Stimulated activated memory B cell treated with anti-CD40 and anti-IgM and Interleukin-4, amounts not matched to agents 10 μg/mL and 1 μg/mL and 100 μg/mL, for 72 hours (primary cell): Measurements from ENCODE around the gene PAN3.
"Not testable (repeated sequence)": the region's sequence is repeated elsewhere in the genome, so short reads cannot be mapped to it uniquely, and the experiment has no call there.

Experiments
- ATAC-seq: fragments of 150-1000 bp; cut with Tn5 transposase; 2 replicates; pipeline ENCODE4 v1.10.0; 2021
- H3K27ac Mint-ChIP-seq: one replicate; pipeline ENCODE4 v1.8.0; 2022; ENCODE audit warnings: mild to moderate bottlenecking, mixed read lengths
- H3K27me3 Mint-ChIP-seq: one replicate; pipeline ENCODE4 v1.8.0; 2022; ENCODE audit warnings: mixed read lengths
- H3K36me3 Mint-ChIP-seq: one replicate; pipeline ENCODE4 v1.8.0; 2022; ENCODE audit warnings: mixed read lengths
- H3K4me1 Mint-ChIP-seq: one replicate; pipeline ENCODE4 v1.8.0; 2022; ENCODE audit warnings: mixed read lengths
- H3K4me3 Mint-ChIP-seq: one replicate; pipeline ENCODE4 v1.8.0; 2022; ENCODE audit warnings: mild to moderate bottlenecking, moderate library complexity, mixed read lengths
- H3K9me3 Mint-ChIP-seq: one replicate; pipeline ENCODE4 v1.8.0; 2022; ENCODE audit warnings: mixed read lengths

The PAN3 gene

GRCh38 chr13:28121224-28121623 is 17.1 kb upstream of the PAN3 start:
- Mint-ChIP-seq H3K27ac (no peak overlapping the region), H3K27me3 (no peaks in the 10 kb centered on the region), H3K9me3 (no peaks in the 10 kb centered on the region), H3K36me3 (no peaks in the 10 kb centered on the region), H3K4me1 (peaks cover 16% of the 10 kb centered on the region), H3K4me3 (no peak overlapping the region)
- no peak for ATAC-seq

GRCh38 chr13:28128030-28128429 is 10.3 kb upstream of the PAN3 start:
- Mint-ChIP-seq H3K27me3 (no peaks in the 10 kb centered on the region), H3K9me3 (no peaks in the 10 kb centered on the region), H3K4me1 (peaks cover 16% of the 10 kb centered on the region), H3K36me3 (no peaks in the 10 kb centered on the region), H3K4me3 (no peak overlapping the region), H3K27ac (peak overlapping the region; percentile 33)
- no peak for ATAC-seq

GRCh38 chr13:28128926-28129325 is 9.4 kb upstream of the PAN3 start:
- no peaks in the 10 kb centered on the region for H3K27me3 Mint-ChIP-seq
- H3K4me3 Mint-ChIP-seq = no peak overlapping the region
- H3K9me3 Mint-ChIP-seq = no peaks in the 10 kb centered on the region
- no peak for ATAC-seq
- no peaks in the 10 kb centered on the region for H3K36me3 Mint-ChIP-seq
- peaks cover 16% of the 10 kb centered on the region for H3K4me1 Mint-ChIP-seq
- H3K27ac Mint-ChIP-seq = peak overlapping the region; percentile 33

- no peak for ATAC-seq
- H3K36me3 Mint-ChIP-seq = no peaks in the 10 kb centered on the region
- H3K4me3 Mint-ChIP-seq = no peak overlapping the region
- H3K27ac Mint-ChIP-seq = no peak overlapping the region
- no peaks in the 10 kb centered on the region for H3K9me3 Mint-ChIP-seq
- H3K27me3 Mint-ChIP-seq = no peaks in the 10 kb centered on the region
- H3K4me1 Mint-ChIP-seq = peaks cover 16% of the 10 kb centered on the region
Observed at GRCh38 chr13:28129911-28130693, 8.2 kb upstream of the PAN3 start.

- Mint-ChIP-seq H3K4me3 (no peak overlapping the region), H3K36me3 (no peaks in the 10 kb centered on the region), H3K27ac (no peak overlapping the region), H3K27me3 (no peaks in the 10 kb centered on the region), H3K4me1 (peaks cover 21% of the 10 kb centered on the region), H3K9me3 (no peaks in the 10 kb centered on the region)
- ATAC-seq = no peak
Observed at GRCh38 chr13:28131646-28132045, 6.7 kb upstream of the PAN3 start.

GRCh38 chr13:28136916-28137315 is 1.4 kb upstream of the PAN3 start:
- ATAC-seq = no peak
- Mint-ChIP-seq H3K4me3 (peak overlapping the region; percentile 83), H3K4me1 (peaks cover 43% of the 10 kb centered on the region), H3K36me3 (no peaks in the 10 kb centered on the region), H3K9me3 (no peaks in the 10 kb centered on the region), H3K27me3 (no peaks in the 10 kb centered on the region), H3K27ac (peak overlapping the region; percentile 96)

- Mint-ChIP-seq H3K9me3 (no peaks in the 10 kb centered on the region), H3K4me3 (peak overlapping the region; percentile 83), H3K27me3 (no peaks in the 10 kb centered on the region), H3K27ac (peak overlapping the region; percentile 96), H3K36me3 (no peaks in the 10 kb centered on the region), H3K4me1 (peaks cover 50% of the 10 kb centered on the region)
- ATAC-seq = no peak
Observed at GRCh38 chr13:28137596-28137995, 749 bp upstream of the PAN3 start.

GRCh38 chr13:28138756-28139470 is 568 bp downstream of the PAN3 start:
- H3K4me3 Mint-ChIP-seq = peak overlapping the region; percentile 83

GRCh38 chr13:28140433-28141125 is 2.2 kb downstream of the PAN3 start:
- H3K27ac Mint-ChIP-seq = peak overlapping the region; percentile 96
- no peaks in the 10 kb centered on the region for H3K9me3 Mint-ChIP-seq
- peak overlapping the region; percentile 83 for H3K4me3 Mint-ChIP-seq
- peaks cover 55% of the 10 kb centered on the region for H3K4me1 Mint-ChIP-seq
- H3K36me3 Mint-ChIP-seq = no peaks in the 10 kb centered on the region
- no peaks in the 10 kb centered on the region for H3K27me3 Mint-ChIP-seq
- ATAC-seq = no peak

More at GRCh38 chr13:28138756-28139470, 568 bp downstream of the PAN3 start:
- Mint-ChIP-seq H3K27me3 (no peaks in the 10 kb centered on the region), H3K27ac (peak overlapping the region; percentile 96), H3K4me1 (peaks cover 55% of the 10 kb centered on the region), H3K9me3 (no peaks in the 10 kb centered on the region), H3K36me3 (no peaks in the 10 kb centered on the region)
- ATAC-seq = peak; percentile 81

- H3K36me3 Mint-ChIP-seq, H3K27me3 Mint-ChIP-seq, H3K9me3 Mint-ChIP-seq, H3K27ac Mint-ChIP-seq, ATAC-seq: not testable (repeated sequence)
- Mint-ChIP-seq H3K4me3 (peak overlapping the region; percentile 38), H3K4me1 (peaks cover 55% of the 10 kb centered on the region)
Observed at GRCh38 chr13:28141542-28141941, 3.2 kb downstream of the PAN3 start.

GRCh38 chr13:28145049-28145448 is 6.7 kb downstream of the PAN3 start:
- Mint-ChIP-seq H3K4me3 (no peak overlapping the region), H3K9me3 (no peaks in the 10 kb centered on the region), H3K4me1 (peaks cover 55% of the 10 kb centered on the region), H3K27ac (no peak overlapping the region), H3K36me3 (no peaks in the 10 kb centered on the region), H3K27me3 (no peaks in the 10 kb centered on the region)
- no peak for ATAC-seq

GRCh38 chr13:28147495-28147894 is 9.2 kb downstream of the PAN3 start:
- no peaks in the 10 kb centered on the region for H3K27me3 Mint-ChIP-seq

GRCh38 chr13:28159057-28159456 is 20.7 kb downstream of the PAN3 start:
- H3K27me3 Mint-ChIP-seq = no peaks in the 10 kb centered on the region
- no peak overlapping the region for H3K4me3 Mint-ChIP-seq
- no peak overlapping the region for H3K27ac Mint-ChIP-seq
- peaks cover 31% of the 10 kb centered on the region for H3K4me1 Mint-ChIP-seq
- H3K36me3 Mint-ChIP-seq = peaks cover 32% of the 10 kb centered on the region
- peaks cover 6% of the 10 kb centered on the region for H3K9me3 Mint-ChIP-seq
- ATAC-seq = no peak

More at GRCh38 chr13:28147495-28147894, 9.2 kb downstream of the PAN3 start:
- Mint-ChIP-seq H3K4me3 (no peak overlapping the region), H3K36me3 (peaks cover 1% of the 10 kb centered on the region), H3K9me3 (no peaks in the 10 kb centered on the region), H3K27ac (no peak overlapping the region), H3K4me1 (peaks cover 54% of the 10 kb centered on the region)
- no peak for ATAC-seq

- no peak for ATAC-seq
- no peaks in the 10 kb centered on the region for H3K27me3 Mint-ChIP-seq
- peaks cover 6% of the 10 kb centered on the region for H3K9me3 Mint-ChIP-seq
- no peak overlapping the region for H3K27ac Mint-ChIP-seq
- peaks cover 22% of the 10 kb centered on the region for H3K36me3 Mint-ChIP-seq
- no peak overlapping the region for H3K4me3 Mint-ChIP-seq
- H3K4me1 Mint-ChIP-seq = peaks cover 45% of the 10 kb centered on the region
Observed at GRCh38 chr13:28161370-28161769, 23.0 kb downstream of the PAN3 start.

- no peak overlapping the region for H3K27ac Mint-ChIP-seq
- H3K9me3 Mint-ChIP-seq = peaks cover 2% of the 10 kb centered on the region
- peaks cover 48% of the 10 kb centered on the region for H3K4me1 Mint-ChIP-seq
- no peak for ATAC-seq
- H3K4me3 Mint-ChIP-seq = no peak overlapping the region
- peaks cover under 1% of the 10 kb centered on the region for H3K36me3 Mint-ChIP-seq
- H3K27me3 Mint-ChIP-seq = no peaks in the 10 kb centered on the region
Observed at GRCh38 chr13:28163587-28163986, 25.2 kb downstream of the PAN3 start.
